Measurements from ENCODE around the gene BDH1. TPM values are rescaled to one million over a fixed set of nuclear protein-coding genes. Genes with fewer than 3 reads are reported as not detected.

The BDH1 gene
- total RNA-seq, 2 donors from 2014 or later = 2.3 to 9.1 TPM

- no peak for ATAC-seq
- Histone ChIP-seq H3K27me3 (no peaks in the 10 kb centered on the region), H3K4me3 (no peak overlapping the region), H3K27ac (no peak overlapping the region), H3K36me3 (replicated peaks in 1 of 2; ENCODE audit: insufficient read depth in 1 of 2, low read depth in 2 of 2) (no peaks in the 10 kb centered on the region), H3K9me3 (no peaks in the 10 kb centered on the region), H3K4me1 (peaks cover 10% of the 10 kb centered on the region)
- 83 to 86% methylated on average over 4 to 7 of the region's 8 CpGs for WGBS, 2 donors
- intact Hi-C loops (cut with DNase I) = no loop called here
- no peak for DNase-seq
- TF ChIP-seq CTCF (IDR thresholded peaks at IDR 0.05) = no peak
Measured at GRCh38 chr3:197495059-197495455, 60.7 kb downstream of the BDH1 start.

GRCh38 chr3:197494366-197495058 lies 61.3 kb downstream of the BDH1 start:
- DNase-seq (peak in 2 of 4 donors; percentile 16 to 23), ATAC-seq (no peak)
- 66 to 67% methylated on average over 10 of the region's 10 CpGs for whole genome bisulfite sequencing, 2 donors
- Histone ChIP-seq H3K36me3 (replicated peaks in 1 of 2; ENCODE audit: insufficient read depth in 1 of 2, low read depth in 2 of 2) (no peaks in the 10 kb centered on the region), H3K9me3 (no peaks in the 10 kb centered on the region), H3K27ac (no peak overlapping the region), H3K27me3 (no peaks in the 10 kb centered on the region), H3K4me3 (no peak overlapping the region), H3K4me1 (peaks cover 10% of the 10 kb centered on the region)
- intact Hi-C loops (cut with DNase I) = no loop called here
- no peak for TF ChIP-seq CTCF (IDR thresholded peaks at IDR 0.05)
- no peak for TF ChIP-seq POLR2A (IDR thresholded peaks at IDR 0.05)

- H3K4me3 ChIP-seq = no peak overlapping the region
- DNase-seq (no peak), ATAC-seq (no peak)
- TF ChIP-seq CTCF (IDR thresholded peaks at IDR 0.05) (no peak), POLR2A (IDR thresholded peaks at IDR 0.05) (no peak)
- no peaks in the 10 kb centered on the region for H3K9me3 ChIP-seq
- 74 to 92% methylated on average over 5 of the region's 5 CpGs for WGBS, 2 donors
- intact Hi-C loops (cut with DNase I) = no loop called here
- H3K4me1 ChIP-seq = peaks cover 10% of the 10 kb centered on the region
- H3K27me3 ChIP-seq = no peaks in the 10 kb centered on the region
- H3K36me3 ChIP-seq (replicated peaks in 1 of 2; ENCODE audit: insufficient read depth in 1 of 2, low read depth in 2 of 2) = no peaks in the 10 kb centered on the region
- no peak overlapping the region for H3K27ac ChIP-seq
Measured at GRCh38 chr3:197493049-197493448, 62.7 kb downstream of the BDH1 start.

- Histone ChIP-seq H3K4me3 (no peak overlapping the region), H3K9me3 (no peaks in the 10 kb centered on the region), H3K27me3 (no peaks in the 10 kb centered on the region), H3K36me3 (replicated peaks in 1 of 2; ENCODE audit: insufficient read depth in 1 of 2, low read depth in 2 of 2) (no peaks in the 10 kb centered on the region), H3K27ac (no peak overlapping the region), H3K4me1 (peaks cover 10% of the 10 kb centered on the region)
- ATAC-seq (no peak), DNase-seq (no peak)
- intact Hi-C loops (cut with DNase I) = no loop called here
- no peak for TF ChIP-seq POLR2A (IDR thresholded peaks at IDR 0.05)
- WGBS, 2 donors = 88 to 94% methylated on average over 12 of the region's 12 CpGs
Measured at GRCh38 chr3:197491923-197492664, 63.7 kb downstream of the BDH1 start.

- TF ChIP-seq POLR2A (IDR thresholded peaks at IDR 0.05) (no peak), CTCF (IDR thresholded peaks at IDR 0.05) (no peak)
- intact Hi-C loops (cut with DNase I) = no loop called here
- Histone ChIP-seq H3K27ac (no peak overlapping the region), H3K9me3 (no peaks in the 10 kb centered on the region), H3K4me1 (peaks cover 10% of the 10 kb centered on the region), H3K36me3 (replicated peaks in 1 of 2; ENCODE audit: insufficient read depth in 1 of 2, low read depth in 2 of 2) (no peaks in the 10 kb centered on the region), H3K27me3 (no peaks in the 10 kb centered on the region), H3K4me3 (no peak overlapping the region)
- ATAC-seq = no peak
- DNase-seq = no peak
- WGBS, 2 donors = 73 to 77% methylated on average over 7 of the region's 7 CpGs
Measured at GRCh38 chr3:197491478-197491877, 64.3 kb downstream of the BDH1 start.
